GM12878 (cell line): Measurements from ENCODE around the gene PCID2. TPM values are rescaled to one million over a fixed set of nuclear protein-coding genes. Genes with fewer than 3 reads are reported as not detected.

ENCODE experiments used
- ATAC-seq: fragments of 200-7000 bp; cut with Tn5 transposase; 3 replicates; pipeline ENCODE4 v1.9.1; 2020; ENCODE audit warnings: mild to moderate bottlenecking, moderate library complexity
- BruUV-seq: library from RNA; stranded (reverse); fragments of 400-500 nt; replicated peaks from 2 replicates; lab custom pipeline; 2021; lab: Mats Ljungman, UMichigan
- CTCF ChIA-PET: fragments of 300-600 bp; sonication (Branson Sonifier 250); formaldehyde crosslinking; extraction: SDS; loops from one replicate; lab custom pipeline; 2021; ENCODE audit warnings: inconsistent platforms; lab: Yijun Ruan, JAX
- POLR2A ChIA-PET: fragments of 350-600 bp; formaldehyde crosslinking; extraction: SDS; loops from one replicate; lab custom pipeline; 2021; ENCODE audit warnings: inconsistent platforms; lab: Charles Lee
- RAD21 ChIA-PET: fragments of 300-600 bp; sonication (Branson Sonifier 250); formaldehyde crosslinking; loops from one replicate; lab custom pipeline; 2023; ENCODE audit warnings: antibody characterized with exemption; ENCODE audit not compliant: unreplicated experiment; lab: Charles Lee
- SMC1A ChIA-PET: fragments of 300-600 bp; sonication (Branson Sonifier 250); formaldehyde crosslinking; loops from one replicate; lab custom pipeline; 2023; ENCODE audit not compliant: unreplicated experiment, uncharacterized antibody; lab: Charles Lee
- DNase-seq: peaks from one replicate; pipeline ENCODE4 v3.0.0-alpha.2; 2011; ENCODE audit warnings: low read depth, low spot score
- FAIRE-seq: peaks from 3 replicates; lab custom pipeline; 2011; peaks lifted over from hg19 to GRCh38; lab: Jason Lieb, UNC
- H2AFZ ChIP-seq: 2 replicates; pipeline ENCODE4 v1.6.0; 2011; ENCODE audit warnings: low read depth, low read length, control low read depth; ENCODE audit not compliant: control insufficient read depth
- H3K27ac ChIP-seq: 2 replicates; pipeline ENCODE4 v1.5.1; 2011; ENCODE audit warnings: control low read depth; ENCODE audit not compliant: control insufficient read depth, insufficient read depth
- H3K27me3 ChIP-seq, 2 experiments: replicated peaks in 1 of 2; 2 replicates each; pipeline versions ENCODE4 v1.6.0 to v1.6.1; 2011; ENCODE audit warnings: low read length in 1 of 2; ENCODE audit not compliant: control insufficient read depth in 2 of 2, insufficient read depth in 2 of 2
- H3K36me3 ChIP-seq, 2 experiments: 2 replicates each; pipeline ENCODE4 v1.5.1; 2011; ENCODE audit warnings: low read length in 1 of 2; ENCODE audit not compliant: control insufficient read depth in 2 of 2, insufficient read depth in 2 of 2
- H3K4me1 ChIP-seq: 2 replicates; pipeline ENCODE4 v1.6.1; 2011; ENCODE audit warnings: mild to moderate bottlenecking, low read length, moderate library complexity, mixed read lengths; ENCODE audit not compliant: control insufficient read depth, insufficient read depth
- H3K4me2 ChIP-seq: 2 replicates; pipeline ENCODE4 v1.6.0; 2011; ENCODE audit warnings: control low read depth; ENCODE audit not compliant: control insufficient read depth, insufficient read depth
- H3K4me3 ChIP-seq: fragments of 200-600 bp; sonication (generic); 2 replicates; pipeline ENCODE4 v1.5.1; 2016
- H3K79me2 ChIP-seq: 2 replicates; pipeline ENCODE4 v1.6.0; 2011; ENCODE audit warnings: low read length; ENCODE audit not compliant: control insufficient read depth, insufficient read depth
- H3K9ac ChIP-seq: 2 replicates; pipeline ENCODE4 v1.8.0; 2011; ENCODE audit warnings: low read length, control low read depth, mixed read lengths; ENCODE audit not compliant: control insufficient read depth, insufficient read depth
- H3K9me3 ChIP-seq: replicated peaks from 3 replicates; pipeline ENCODE4 v1.5.1; 2011; ENCODE audit warnings: mild to moderate bottlenecking, low read length; ENCODE audit not compliant: control insufficient read depth, insufficient read depth
- H4K20me1 ChIP-seq: 2 replicates; pipeline ENCODE4 v1.6.0; 2011; ENCODE audit not compliant: control insufficient read depth, insufficient read depth
- EGR1 ChIP-seq, 2 experiments: IDR thresholded peaks; 1 replicate in 1 of 2; 2 replicates in 1 of 2; pipeline ENCODE4 v1.6.1; 2011 to 2012; ENCODE audit warnings: low read depth in 2 of 2, low read length in 2 of 2, borderline replicate concordance in 1 of 2, mild to moderate bottlenecking in 1 of 2, moderate library complexity in 1 of 2
- NBN ChIP-seq: fragments of 450-650 bp; IDR thresholded peaks from 2 replicates; pipeline ENCODE4 v1.6.1; 2016
- WGBS: methylation state at CpG from one replicate; pipeline ENCODE4 v1.1.6; 2016; ENCODE audit warnings: low lambda C conversion rate; ENCODE audit not compliant: insufficient replicate concordance, insufficient coverage; ENCODE audit errors: missing lambda C conversion rate; 5-methylcytosine and 5-hydroxymethylcytosine counted together
- in situ Hi-C: fragments of 300-500 bp; cut with MboI; formaldehyde crosslinking; loops from 9 replicates; pipeline ENCODE4 v1.14.3; 2018; ENCODE audit warnings: mixed read lengths
- intact Hi-C: fragments of 100-400 bp; cut with micrococcal nuclease; formaldehyde crosslinking; loops from one replicate; pipeline ENCODE4 v1.14.2; 2022; ENCODE audit not compliant: unreplicated experiment
- polyA plus RNA-seq, 11 experiments: library from polyadenylated mRNA; depleted of rRNA in 4 of 11; unstranded in 6 of 11; stranded (reverse) in 5 of 11; fragments of >200 nt; fragmentation: Nextera tagmentation in 4 of 11; fragmentation: Illumina TruSeq in 1 of 11; extraction: Ambion mirVana in 4 of 11; extraction: Trizol in 1 of 11; gene quantifications; 1 replicate in 1 of 11; 2 replicates in 10 of 11; pipeline versions ENCODE4 v1.2.1 to v1.2.3, GENCODE V29; 2011 to 2016; ENCODE audit warnings: inconsistent platforms in 2 of 11, missing spikeins in 2 of 11, low read depth in 1 of 11
- total RNA-seq, 4 experiments: library from RNA; depleted of rRNA in 3 of 4; stranded (reverse); fragments of >200 nt in 3 of 4; fragmentation: Illumina TruSeq in 1 of 4; extraction: Trizol in 1 of 4; gene quantifications; 2 replicates each; pipeline versions ENCODE4 v1.2.1 to v1.2.3, GENCODE V29; 2013 to 2021
- TF ChIP-seq, protein P1 (sequence below): fragments of 450-650 bp; IDR thresholded peaks from 2 replicates; pipeline ENCODE4 v1.6.1; 2016; ENCODE audit warnings: mild to moderate bottlenecking

The PCID2 gene
- total and polyA plus RNA-seq, 10 of the 15 experiments (the other 5 are each of a cell fraction or from before 2014, with no cell fraction given) = 37.0 to 98.1 (median 58.3) TPM

DNA sequence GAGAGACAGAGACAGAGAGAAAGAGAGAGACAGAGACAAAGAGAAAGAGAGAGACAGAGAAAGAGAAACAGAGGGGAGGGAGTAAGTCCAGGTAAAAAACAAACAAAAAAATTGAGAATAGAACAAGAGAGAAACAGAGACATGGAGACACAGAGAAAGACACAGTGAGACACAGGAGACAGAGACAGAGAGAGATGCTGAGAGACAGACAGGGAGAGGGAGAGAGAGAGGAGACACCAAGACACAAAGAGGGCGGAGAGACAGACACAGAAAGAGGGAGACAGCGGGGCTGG lies 55.8 kb downstream of the PCID2 start:
- intact Hi-C loops (loop anchor here (5.0 kb wide), 1 partner anchor 55 kb away; the partner anchor contains the start of genes CUL4A and PCID2), in situ Hi-C loops (no loop called here)
- no peak overlapping the region for H3K9ac ChIP-seq
- H3K9me3 ChIP-seq = peaks cover 6% of the 10 kb centered on the region; the same call in 1 of the 3 replicates
- ATAC-seq = no peak
- ChIA-PET POLR2A (no interaction called here), CTCF (no interaction called here), SMC1A (no interaction called here), RAD21 (no interaction called here)
- H4K20me1 ChIP-seq = no peaks in the 10 kb centered on the region
- no peak for FAIRE-seq
- TF ChIP-seq, protein P1, sequence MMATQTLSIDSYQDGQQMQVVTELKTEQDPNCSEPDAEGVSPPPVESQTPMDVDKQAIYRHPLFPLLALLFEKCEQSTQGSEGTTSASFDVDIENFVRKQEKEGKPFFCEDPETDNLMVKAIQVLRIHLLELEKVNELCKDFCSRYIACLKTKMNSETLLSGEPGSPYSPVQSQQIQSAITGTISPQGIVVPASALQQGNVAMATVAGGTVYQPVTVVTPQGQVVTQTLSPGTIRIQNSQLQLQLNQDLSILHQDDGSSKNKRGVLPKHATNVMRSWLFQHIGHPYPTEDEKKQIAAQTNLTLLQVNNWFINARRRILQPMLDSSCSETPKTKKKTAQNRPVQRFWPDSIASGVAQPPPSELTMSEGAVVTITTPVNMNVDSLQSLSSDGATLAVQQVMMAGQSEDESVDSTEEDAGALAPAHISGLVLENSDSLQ = 0 out of 2 replicates have a peak, but pooled peaks have one; percentile 9
- 0 out of 2 replicates have a peak, but pooled peaks have one; percentile 15 for TF ChIP-seq NBN
- TF ChIP-seq EGR1 (IDR thresholded peaks at IDR 0.05; ENCODE audit: borderline replicate concordance in 1 of 2, low read depth in 2 of 2, low read length in 2 of 2) = no peak
- DNase-seq = no peak
- H3K27ac ChIP-seq = no peak overlapping the region
- H3K79me2 ChIP-seq = no peaks in the 10 kb centered on the region
- peak overlapping the region; percentile 90 for H2AFZ ChIP-seq
- H3K4me1 ChIP-seq = peaks cover 8% of the 10 kb centered on the region
- peak overlapping the region; percentile 46; the same call in 1 of the 2 replicates for H3K4me3 ChIP-seq
- 50% methylated on average over 2 of the region's 2 CpGs for WGBS
- H3K27me3 ChIP-seq = peaks cover 0 to 5% of the 10 kb centered on the region in 2 experiments; a peak in 3 of 4 replicates
- no TSS peak for BruUV-seq
- H3K4me2 ChIP-seq = peak overlapping the region; percentile 78
- no peaks in the 10 kb centered on the region for H3K36me3 ChIP-seq
